ENCODE measurements around the gene TBC1D22B.

DNA sequence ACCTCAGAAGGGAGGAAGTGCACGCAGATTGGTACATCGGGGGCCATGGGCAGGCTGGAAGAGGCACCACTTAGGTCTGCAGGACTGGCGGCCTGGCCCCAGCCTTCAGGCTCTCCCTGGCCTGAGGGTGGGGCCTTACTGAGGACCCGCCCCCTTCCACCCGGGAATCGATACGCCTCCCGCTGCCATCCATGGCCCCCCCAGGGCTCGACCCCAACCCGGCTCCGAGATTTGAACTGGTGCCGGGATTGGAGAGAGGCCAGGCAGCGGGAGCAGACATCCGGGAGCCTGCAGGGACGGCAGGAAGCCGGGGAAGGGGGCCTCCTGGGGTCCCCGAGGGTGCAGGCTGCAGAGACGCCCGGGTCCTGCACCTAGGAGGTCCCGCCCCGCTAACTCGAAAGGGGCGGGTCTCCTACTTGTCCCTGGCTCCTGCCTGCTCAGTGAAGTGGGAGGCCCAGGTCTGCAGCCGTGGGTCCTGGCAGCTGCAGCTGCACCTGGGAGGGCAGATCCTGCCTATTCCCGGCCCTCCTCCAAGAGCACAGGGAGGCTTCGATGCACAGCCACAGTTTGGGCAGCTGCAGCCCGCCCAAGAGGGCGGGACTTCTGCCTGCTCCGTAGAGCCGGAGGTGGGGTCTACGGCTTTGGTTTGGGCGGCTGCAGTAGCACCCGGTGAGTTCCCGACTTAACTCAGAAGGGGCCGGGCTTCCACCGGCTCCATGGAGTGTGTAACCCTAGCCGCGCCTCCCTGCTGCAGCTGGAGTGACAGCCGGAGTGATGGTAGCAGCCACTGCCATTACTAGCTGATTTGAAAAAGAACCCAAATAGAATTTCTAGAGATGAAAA is 35.2 kb upstream of the TBC1D22B start:
- TF ChIP-seq CTCF (conservative IDR thresholded peaks at IDR 0.05; ENCODE audit: low read length) (no peak), EZH2phosphoT487 (IDR thresholded peaks at IDR 0.05; ENCODE audit: borderline replicate concordance) (no peak)

All from Loucy (cell line).